ENCODE measurements around the gene OR10P1. TPM values are rescaled to one million over a fixed set of nuclear protein-coding genes. Genes with fewer than 3 reads are reported as not detected.
A peak's percentile ranks its signal among the peaks of the same experiment; 100 is the strongest.
"Not testable (repeated sequence)": the region's sequence is repeated elsewhere in the genome, so short reads cannot be mapped to it uniquely, and the experiment has no call there.

The OR10P1 gene
- total RNA-seq, 1 donor from 2014 or later = not detected

GRCh38 chr12:55644591-55644990 lies 7.9 kb downstream of the OR10P1 start:
- ATAC-seq (ENCODE audit: poor library complexity) (no peak), DNase-seq (no peak)
- intact Hi-C loops (cut with DNase I) = no loop called here

GRCh38 chr12:55647027-55647426 lies 10.3 kb downstream of the OR10P1 start:
- no peak for ATAC-seq (ENCODE audit: poor library complexity)
- intact Hi-C loops (cut with DNase I) = no loop called here
- DNase-seq = no peak

GRCh38 chr12:55650620-55651298 lies 14.1 kb downstream of the OR10P1 start:
- intact Hi-C loops (cut with DNase I); DNase-seq; ATAC-seq (ENCODE audit: poor library complexity): not testable (repeated sequence)

- no peak for ATAC-seq (ENCODE audit: poor library complexity)
- intact Hi-C loops (cut with DNase I) = no loop called here
Measured at GRCh38 chr12:55651299-55651683, 14.6 kb downstream of the OR10P1 start.

GRCh38 chr12:55652352-55652751 lies 15.7 kb downstream of the OR10P1 start:
- intact Hi-C loops (cut with DNase I) = no loop called here
- ATAC-seq (ENCODE audit: poor library complexity) = no peak
- DNase-seq = no peak

More at GRCh38 chr12:55651299-55651683, 14.6 kb downstream of the OR10P1 start:
- DNase-seq = no peak

GRCh38 chr12:55653031-55653430 lies 16.3 kb downstream of the OR10P1 start:
- intact Hi-C loops (cut with DNase I) = no loop called here
- DNase-seq (no peak), ATAC-seq (ENCODE audit: poor library complexity) (no peak)

GRCh38 chr12:55654511-55655214 lies 18.0 kb downstream of the OR10P1 start:
- ATAC-seq (ENCODE audit: poor library complexity) = no peak
- intact Hi-C loops (cut with DNase I) = no loop called here
- no peak for DNase-seq

- intact Hi-C loops (cut with DNase I) = no loop called here
- DNase-seq (no peak), ATAC-seq (ENCODE audit: poor library complexity) (no peak)
Measured at GRCh38 chr12:55657212-55657611, 20.5 kb downstream of the OR10P1 start.

- intact Hi-C loops (cut with DNase I) = no loop called here
Measured at GRCh38 chr12:55658212-55658611, 21.5 kb downstream of the OR10P1 start.

GRCh38 chr12:55658635-55659391 lies 22.1 kb downstream of the OR10P1 start:
- DNase-seq = no peak
- intact Hi-C loops (cut with DNase I) = no loop called here

More at GRCh38 chr12:55658212-55658611, 21.5 kb downstream of the OR10P1 start:
- DNase-seq (no peak), ATAC-seq (ENCODE audit: poor library complexity) (no peak)

GRCh38 chr12:55659486-55660385 lies 23.0 kb downstream of the OR10P1 start:
- peak; percentile 85 for ATAC-seq (ENCODE audit: poor library complexity)
- intact Hi-C loops (cut with DNase I) = no loop called here
- DNase-seq = peak; percentile 59

More at GRCh38 chr12:55658635-55659391, 22.1 kb downstream of the OR10P1 start:
- peak; percentile 42 for ATAC-seq (ENCODE audit: poor library complexity)

- DNase-seq = no peak
- intact Hi-C loops (cut with DNase I) = no loop called here
Measured at GRCh38 chr12:55663391-55663790, 26.7 kb downstream of the OR10P1 start.

GRCh38 chr12:55664826-55665225 lies 28.1 kb downstream of the OR10P1 start:
- ATAC-seq (ENCODE audit: poor library complexity) = no peak
- DNase-seq = no peak
- intact Hi-C loops (cut with DNase I) = no loop called here

More at GRCh38 chr12:55663391-55663790, 26.7 kb downstream of the OR10P1 start:
- no peak for ATAC-seq (ENCODE audit: poor library complexity)

GRCh38 chr12:55666508-55666907 lies 29.8 kb downstream of the OR10P1 start:
- intact Hi-C loops (cut with DNase I) = no loop called here
- ATAC-seq (ENCODE audit: poor library complexity) (no peak), DNase-seq (no peak)

GRCh38 chr12:55670276-55670675 lies 33.6 kb downstream of the OR10P1 start:
- no peak for DNase-seq
- intact Hi-C loops (cut with DNase I) = no loop called here
- ATAC-seq (ENCODE audit: poor library complexity) = no peak

GRCh38 chr12:55671746-55672145 lies 35.1 kb downstream of the OR10P1 start:
- ATAC-seq (ENCODE audit: poor library complexity) (no peak), DNase-seq (no peak)
- intact Hi-C loops (cut with DNase I) = no loop called here

- DNase-seq (no peak), ATAC-seq (ENCODE audit: poor library complexity) (peak; percentile 59)
- intact Hi-C loops (cut with DNase I) = no loop called here
Measured at GRCh38 chr12:55673638-55674037, 36.9 kb downstream of the OR10P1 start.

- DNase-seq (no peak), ATAC-seq (ENCODE audit: poor library complexity) (no peak)
- intact Hi-C loops (cut with DNase I) = no loop called here
Measured at GRCh38 chr12:55675666-55676065, 39.0 kb downstream of the OR10P1 start.

- DNase-seq = no peak
- no peak for ATAC-seq (ENCODE audit: poor library complexity)
- intact Hi-C loops (cut with DNase I) = no loop called here
Measured at GRCh38 chr12:55676707-55677106, 40.0 kb downstream of the OR10P1 start.

Measured in Right ventricle myocardium superior (tissue), 1 donor.